ENCODE data around the gene CLDN3.

DNA sequence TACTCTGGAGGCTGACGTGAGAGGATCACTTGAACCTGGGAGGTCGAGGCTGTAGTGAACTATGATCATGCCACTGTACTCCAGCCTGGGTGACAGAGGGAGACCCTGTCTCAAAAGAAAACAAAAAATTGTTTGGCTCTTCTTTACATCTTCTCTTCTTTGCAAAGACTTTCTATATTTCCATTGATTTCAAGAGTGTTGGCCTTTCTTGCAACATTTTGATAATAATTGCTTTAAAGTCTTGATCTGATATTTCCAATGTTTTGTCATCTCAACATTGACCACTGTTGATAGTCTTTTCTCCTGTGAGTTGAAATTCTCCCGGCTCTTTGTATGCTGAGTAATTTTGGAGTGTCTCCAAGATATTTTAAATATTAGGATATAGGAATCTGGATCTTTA, 42.9 kb upstream of the CLDN3 start:
- TF ChIP-seq, protein P1, sequence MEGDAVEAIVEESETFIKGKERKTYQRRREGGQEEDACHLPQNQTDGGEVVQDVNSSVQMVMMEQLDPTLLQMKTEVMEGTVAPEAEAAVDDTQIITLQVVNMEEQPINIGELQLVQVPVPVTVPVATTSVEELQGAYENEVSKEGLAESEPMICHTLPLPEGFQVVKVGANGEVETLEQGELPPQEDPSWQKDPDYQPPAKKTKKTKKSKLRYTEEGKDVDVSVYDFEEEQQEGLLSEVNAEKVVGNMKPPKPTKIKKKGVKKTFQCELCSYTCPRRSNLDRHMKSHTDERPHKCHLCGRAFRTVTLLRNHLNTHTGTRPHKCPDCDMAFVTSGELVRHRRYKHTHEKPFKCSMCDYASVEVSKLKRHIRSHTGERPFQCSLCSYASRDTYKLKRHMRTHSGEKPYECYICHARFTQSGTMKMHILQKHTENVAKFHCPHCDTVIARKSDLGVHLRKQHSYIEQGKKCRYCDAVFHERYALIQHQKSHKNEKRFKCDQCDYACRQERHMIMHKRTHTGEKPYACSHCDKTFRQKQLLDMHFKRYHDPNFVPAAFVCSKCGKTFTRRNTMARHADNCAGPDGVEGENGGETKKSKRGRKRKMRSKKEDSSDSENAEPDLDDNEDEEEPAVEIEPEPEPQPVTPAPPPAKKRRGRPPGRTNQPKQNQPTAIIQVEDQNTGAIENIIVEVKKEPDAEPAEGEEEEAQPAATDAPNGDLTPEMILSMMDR (conservative IDR thresholded peaks at IDR 0.05; ENCODE audit: low read depth, low read length): no peak
- no peak for TF ChIP-seq RCOR1 (IDR thresholded peaks at IDR 0.05; ENCODE audit: insufficient replicate concordance, low read length)
- TF ChIP-seq MAFK (IDR thresholded peaks at IDR 0.05; ENCODE audit: low read depth, low read length): no peak
- TF ChIP-seq RFX5 (IDR thresholded peaks at IDR 0.05; ENCODE audit: low read depth, low read length): no peak
